C4-2B (cell line): ENCODE measurements around the gene ZBP1.

Experiments used
- ZFX ChIP-seq: fragments of 450-650 bp; IDR thresholded peaks from 2 replicates; pipeline ENCODE4 v1.6.1; 2017
- TF ChIP-seq, protein P1 (sequence below): fragments of 450-650 bp; conservative IDR thresholded peaks from 2 replicates; pipeline ENCODE4 v1.5.1; 2017; ENCODE audit warnings: mild to moderate bottlenecking

DNA sequence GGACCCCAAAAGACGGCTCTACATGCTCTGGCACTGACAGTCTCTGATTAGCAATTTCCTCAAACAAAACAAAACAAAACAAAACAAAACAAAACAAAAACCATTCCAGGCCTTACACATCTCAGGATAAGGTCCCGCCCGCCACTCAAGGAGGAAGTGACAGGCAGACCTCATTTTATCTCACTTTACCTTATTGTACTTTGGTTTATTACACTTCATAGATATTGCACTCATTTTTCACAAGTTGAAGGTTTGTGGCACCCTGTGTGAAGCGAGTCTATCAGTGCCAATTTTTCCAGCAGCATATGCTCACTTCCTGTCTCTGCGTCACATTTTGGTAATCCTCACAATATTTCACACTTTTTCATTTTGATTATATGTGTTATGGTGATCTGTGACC, 15.2 kb downstream of the ZBP1 start:
- TF ChIP-seq, protein P1, sequence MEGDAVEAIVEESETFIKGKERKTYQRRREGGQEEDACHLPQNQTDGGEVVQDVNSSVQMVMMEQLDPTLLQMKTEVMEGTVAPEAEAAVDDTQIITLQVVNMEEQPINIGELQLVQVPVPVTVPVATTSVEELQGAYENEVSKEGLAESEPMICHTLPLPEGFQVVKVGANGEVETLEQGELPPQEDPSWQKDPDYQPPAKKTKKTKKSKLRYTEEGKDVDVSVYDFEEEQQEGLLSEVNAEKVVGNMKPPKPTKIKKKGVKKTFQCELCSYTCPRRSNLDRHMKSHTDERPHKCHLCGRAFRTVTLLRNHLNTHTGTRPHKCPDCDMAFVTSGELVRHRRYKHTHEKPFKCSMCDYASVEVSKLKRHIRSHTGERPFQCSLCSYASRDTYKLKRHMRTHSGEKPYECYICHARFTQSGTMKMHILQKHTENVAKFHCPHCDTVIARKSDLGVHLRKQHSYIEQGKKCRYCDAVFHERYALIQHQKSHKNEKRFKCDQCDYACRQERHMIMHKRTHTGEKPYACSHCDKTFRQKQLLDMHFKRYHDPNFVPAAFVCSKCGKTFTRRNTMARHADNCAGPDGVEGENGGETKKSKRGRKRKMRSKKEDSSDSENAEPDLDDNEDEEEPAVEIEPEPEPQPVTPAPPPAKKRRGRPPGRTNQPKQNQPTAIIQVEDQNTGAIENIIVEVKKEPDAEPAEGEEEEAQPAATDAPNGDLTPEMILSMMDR = no peak
- TF ChIP-seq ZFX = no peak
